GM06990 (cell line): ENCODE results near the gene SESN1.
"Not testable (repeated sequence)": the region's sequence is repeated elsewhere in the genome, so short reads cannot be mapped to it uniquely, and the experiment has no call there.

Experiments
- DNase-seq: peaks from one replicate; pipeline ENCODE4 v3.0.0-alpha.2; 2011; ENCODE audit not compliant: insufficient read length; ENCODE audit errors: extremely low read depth
- H3K27me3 ChIP-seq: replicated peaks from 2 replicates; pipeline ENCODE4 v1.6.0; 2011; ENCODE audit warnings: low read length; ENCODE audit not compliant: control insufficient read depth, insufficient read depth
- H3K36me3 ChIP-seq: 2 replicates; pipeline ENCODE4 v1.5.1; 2011; ENCODE audit warnings: low read length; ENCODE audit not compliant: control insufficient read depth, insufficient read depth
- H3K4me3 ChIP-seq: replicated peaks from 2 replicates; pipeline ENCODE4 v1.5.1; 2011; ENCODE audit warnings: low read depth, mild to moderate bottlenecking, control low read depth, low read length
- CTCF ChIP-seq: IDR thresholded peaks from 2 replicates; pipeline ENCODE4 v1.5.1; 2011; ENCODE audit warnings: low read length, control low read depth, mild to moderate bottlenecking, inconsistent platforms; ENCODE audit not compliant: insufficient read depth, poor library complexity, severe bottlenecking

The SESN1 gene

DNA sequence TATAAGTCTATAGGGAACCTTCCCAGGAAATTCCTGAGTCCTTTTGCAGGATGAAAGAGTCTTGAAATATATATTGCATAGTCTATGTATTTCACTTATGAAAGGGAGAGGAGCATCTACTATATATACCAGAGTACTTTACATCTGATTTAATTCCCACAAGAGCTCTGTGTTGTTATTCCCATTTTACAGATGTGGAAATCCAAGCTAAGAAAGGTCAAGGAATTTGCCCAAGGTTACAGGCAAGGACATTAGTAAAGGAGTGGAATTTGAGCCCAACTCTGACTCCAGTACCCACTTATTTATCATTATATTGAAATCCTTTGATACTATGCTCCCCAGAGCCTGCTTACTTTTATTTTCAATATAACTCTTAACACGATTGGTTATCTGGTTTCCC is 2.6 kb downstream of the SESN1 start:
- Histone ChIP-seq H3K27me3 (no peaks in the 10 kb centered on the region), H3K36me3 (no peaks in the 10 kb centered on the region), H3K4me3 (no peak overlapping the region; the same call in 1 of the 2 replicates)
- no peak for DNase-seq
- TF ChIP-seq CTCF, result no peak

DNA sequence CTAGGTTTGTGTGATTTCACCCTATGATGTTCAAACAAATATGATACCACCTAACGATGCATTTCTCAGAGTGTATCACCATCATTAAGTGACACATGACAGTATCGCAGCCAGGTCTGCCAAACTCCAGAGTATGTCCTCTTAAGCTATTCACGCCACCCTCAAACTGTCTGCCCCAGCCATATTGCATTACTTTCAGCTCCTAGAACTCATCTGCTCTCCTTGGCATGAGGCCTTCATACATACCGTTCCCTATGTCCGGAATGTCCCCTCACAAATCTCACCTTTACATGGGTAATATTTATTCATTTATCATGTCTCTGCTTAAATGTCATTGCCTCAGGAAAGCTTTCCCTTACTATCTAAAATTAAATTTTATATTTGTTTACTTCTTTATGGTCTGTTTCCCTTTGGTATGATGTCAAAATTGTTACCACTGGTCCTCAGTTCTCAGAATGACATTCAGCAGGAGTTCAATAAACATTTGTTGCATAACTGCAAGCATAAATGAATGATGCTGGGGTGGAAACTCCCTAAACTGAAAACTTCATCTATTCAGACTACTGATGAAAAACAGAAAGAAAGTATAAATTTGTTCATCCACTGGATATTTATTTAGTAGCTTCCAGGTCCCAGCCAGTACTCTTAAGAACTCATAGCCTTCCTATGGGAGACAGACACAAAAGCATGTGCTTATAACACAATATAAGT is 3.2 kb downstream of the SESN1 start:
- DNase-seq, result no peak
- TF ChIP-seq CTCF, result no peak
- H3K36me3 ChIP-seq, result no peaks in the 10 kb centered on the region
- no peak overlapping the region for H3K4me3 ChIP-seq
- no peaks in the 10 kb centered on the region for H3K27me3 ChIP-seq

- H3K27me3 ChIP-seq, result no peaks in the 10 kb centered on the region
- TF ChIP-seq CTCF, result no peak
- no peaks in the 10 kb centered on the region for H3K36me3 ChIP-seq
- DNase-seq, result no peak
- H3K4me3 ChIP-seq, result no peak overlapping the region
Observed at GRCh38 chr6:109088995-109089394, 5.7 kb downstream of the SESN1 start.

DNA sequence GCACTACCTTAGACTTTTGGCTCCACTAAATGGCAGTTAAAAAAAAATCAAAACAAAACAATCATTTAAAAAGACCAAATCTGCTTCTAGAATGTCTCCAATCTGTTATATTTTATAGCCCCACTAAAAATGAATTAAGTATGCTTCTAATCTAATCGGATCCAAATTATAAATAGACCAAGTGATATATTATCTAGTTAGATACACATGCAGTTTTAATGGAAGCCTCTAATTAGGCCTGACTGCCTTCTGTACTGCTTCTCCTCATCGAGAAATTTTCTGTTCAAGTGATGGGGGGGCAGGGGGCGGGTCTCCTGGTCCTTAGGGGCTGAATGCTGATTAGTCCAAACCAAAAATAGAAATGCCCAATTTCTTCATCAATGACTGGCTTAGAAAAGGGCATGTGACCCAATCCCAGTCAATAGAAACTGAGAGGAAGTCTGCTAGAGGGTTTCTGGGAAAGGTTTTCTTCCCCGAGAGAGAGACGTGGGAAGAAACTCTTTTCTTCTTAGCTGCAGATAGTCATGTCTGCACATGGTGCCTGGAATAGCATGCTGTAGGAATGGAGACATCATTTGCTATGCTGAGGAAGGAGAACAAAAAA is 6.9 kb downstream of the SESN1 start:
- DNase-seq, result no peak
- no peaks in the 10 kb centered on the region for H3K27me3 ChIP-seq
- H3K4me3 ChIP-seq, result no peak overlapping the region
- H3K36me3 ChIP-seq, result no peaks in the 10 kb centered on the region
- no peak for TF ChIP-seq CTCF

- not testable (repeated sequence) for DNase-seq, H3K27me3 ChIP-seq, H3K36me3 ChIP-seq, H3K4me3 ChIP-seq
Observed at GRCh38 chr6:109084146-109084545, 10.5 kb downstream of the SESN1 start.

GRCh38 chr6:109083657-109084056 is 11.0 kb downstream of the SESN1 start:
- H3K4me3 ChIP-seq, result no peak overlapping the region
- H3K36me3 ChIP-seq, result no peaks in the 10 kb centered on the region
- no peak for TF ChIP-seq CTCF
- DNase-seq, result no peak
- no peaks in the 10 kb centered on the region for H3K27me3 ChIP-seq
